ENCODE data around the gene PHLDA3.

The PHLDA3 gene

GRCh38 chr1:201461645-201462441 lies 7.1 kb downstream of the PHLDA3 start:
- DNase-seq = no peak

GRCh38 chr1:201460814-201461644 lies 8.0 kb downstream of the PHLDA3 start:
- no peak for DNase-seq

- no peak for DNase-seq
Measured at GRCh38 chr1:201459775-201460174, 9.2 kb downstream of the PHLDA3 start.

- no peak for DNase-seq
Measured at GRCh38 chr1:201459052-201459451, 9.9 kb downstream of the PHLDA3 start.

GRCh38 chr1:201457508-201457960 lies 11.5 kb downstream of the PHLDA3 start:
- DNase-seq = no peak

- DNase-seq = no peak
Measured at GRCh38 chr1:201456499-201457309, 12.3 kb downstream of the PHLDA3 start.

GRCh38 chr1:201455098-201455497 lies 13.9 kb downstream of the PHLDA3 start:
- DNase-seq = no peak

- DNase-seq = no peak
Measured at GRCh38 chr1:201454608-201455007, 14.4 kb downstream of the PHLDA3 start.

- no peak for DNase-seq
Measured at GRCh38 chr1:201452866-201453265, 16.1 kb downstream of the PHLDA3 start.

- DNase-seq = no peak
Measured at GRCh38 chr1:201450721-201451291, 18.2 kb downstream of the PHLDA3 start.

GRCh38 chr1:201448990-201449389 lies 20.0 kb downstream of the PHLDA3 start:
- no peak for DNase-seq

- DNase-seq = no peak
Measured at GRCh38 chr1:201447903-201448871, 20.8 kb downstream of the PHLDA3 start.

- no peak for DNase-seq
Measured at GRCh38 chr1:201445310-201445709, 23.7 kb downstream of the PHLDA3 start.

GRCh38 chr1:201444792-201445191 lies 24.2 kb downstream of the PHLDA3 start:
- DNase-seq = no peak

- DNase-seq = no peak
Measured at GRCh38 chr1:201443747-201444146, 25.2 kb downstream of the PHLDA3 start.

GRCh38 chr1:201436969-201437368 lies 32.0 kb downstream of the PHLDA3 start:
- DNase-seq = no peak

GRCh38 chr1:201436393-201436792 lies 32.6 kb downstream of the PHLDA3 start:
- DNase-seq = no peak

GRCh38 chr1:201434266-201434665 lies 34.7 kb downstream of the PHLDA3 start:
- DNase-seq = no peak

GRCh38 chr1:201433609-201434008 lies 35.4 kb downstream of the PHLDA3 start:
- no peak for DNase-seq

- DNase-seq = no peak
Measured at GRCh38 chr1:201430776-201431175, 38.2 kb downstream of the PHLDA3 start.

- no peak for DNase-seq
Measured at GRCh38 chr1:201429736-201430501, 39.1 kb downstream of the PHLDA3 start.

Measured in activated gamma-delta T cell (primary cell).